HepG2 (cell line): ENCODE measurements around the gene RNU6-8. TPM values are rescaled to one million over a fixed set of nuclear protein-coding genes. Genes with fewer than 3 reads are reported as not detected.
A peak's percentile ranks its signal among the peaks of the same experiment; 100 is the strongest.

Experiments used
- ATAC-seq: fragments of 200-7000 bp; cut with Tn5 transposase; 3 replicates; pipeline ENCODE4 v1.9.1; 2020; ENCODE audit warnings: mild to moderate bottlenecking, moderate library complexity
- BruUV-seq: library from RNA; stranded (reverse); fragments of 400-500 nt; replicated peaks from 2 replicates; lab custom pipeline; 2021; lab: Mats Ljungman, UMichigan
- CTCF ChIA-PET: fragments of 300-600 bp; formaldehyde crosslinking; extraction: SDS; loops from one replicate; lab custom pipeline; 2021; ENCODE audit warnings: low total read pairs, inconsistent platforms, low intra/inter-chr PET ratio; lab: Yijun Ruan, JAX
- POLR2A ChIA-PET: fragments of 350-600 bp; sonication (Branson Sonifier 250); formaldehyde crosslinking; loops from one replicate; lab custom pipeline; 2020; ENCODE audit warnings: antibody characterized with exemption, inconsistent platforms; lab: Yijun Ruan, JAX
- DNase-seq: peaks from one replicate; pipeline ENCODE4 v3.0.0-alpha.2; 2015; ENCODE audit warnings: low spot score
- FAIRE-seq: peaks from 3 replicates; lab custom pipeline; 2011; peaks lifted over from hg19 to GRCh38; lab: Jason Lieb, UNC
- H2AFZ ChIP-seq: one replicate; pipeline ENCODE4 v1.6.1; 2011; ENCODE audit warnings: low read length, inconsistent platforms
- H3K27ac ChIP-seq: fragments of 300-600 bp; 3 replicates; pipeline ENCODE4 v1.8.0; 2011; ENCODE audit warnings: mixed run types, mild to moderate bottlenecking, mixed read lengths, low read length, inconsistent platforms; ENCODE audit not compliant: insufficient read depth; ENCODE audit errors: extremely low read length
- H3K27me3 ChIP-seq, 2 experiments: fragments of 200-600 bp in 1 of 2; 2 replicates in 1 of 2; 3 replicates in 1 of 2; pipeline versions ENCODE4 v1.6.0 to v1.8.0; 2011; ENCODE audit warnings: low read length in 2 of 2, mild to moderate bottlenecking in 2 of 2, moderate library complexity in 2 of 2, inconsistent platforms in 1 of 2; ENCODE audit not compliant: insufficient read depth in 2 of 2, control insufficient read depth in 1 of 2
- H3K36me3 ChIP-seq, 2 experiments: fragments of 200-600 bp in 1 of 2; replicated peaks in 1 of 2; 2 replicates in 1 of 2; 3 replicates in 1 of 2; pipeline versions ENCODE4 v1.5.1 to v1.8.0; 2011; ENCODE audit warnings: low read length in 2 of 2, inconsistent platforms in 1 of 2; ENCODE audit not compliant: insufficient read depth in 2 of 2, control insufficient read depth in 1 of 2
- H3K4me1 ChIP-seq: 2 replicates; pipeline ENCODE4 v1.5.1; 2012; ENCODE audit warnings: low read length, inconsistent platforms; ENCODE audit not compliant: insufficient read depth
- H3K4me2 ChIP-seq: 2 replicates; pipeline ENCODE4 v1.6.0; 2011; ENCODE audit warnings: low read depth, low read length, inconsistent platforms
- H3K4me3 ChIP-seq, 3 experiments: fragments of 200-600 bp in 1 of 3; sonication (generic), shearing (Covaris generic) in 1 of 3; replicated peaks in 1 of 3; 2 replicates each; pipeline ENCODE4 v1.5.1; 2011 to 2016; ENCODE audit warnings: low read length in 3 of 3, inconsistent platforms in 2 of 3, low read depth in 2 of 3, mild to moderate bottlenecking in 2 of 3, control low read depth in 1 of 3, mixed read lengths in 1 of 3; ENCODE audit not compliant: insufficient read depth in 1 of 3
- H3K79me2 ChIP-seq: one replicate; pipeline ENCODE4 v1.6.1; 2011; ENCODE audit warnings: low read length, inconsistent platforms; ENCODE audit not compliant: insufficient read depth
- H3K9ac ChIP-seq: 2 replicates; pipeline ENCODE4 v1.6.0; 2011; ENCODE audit warnings: mild to moderate bottlenecking, low read depth, low read length, inconsistent platforms; ENCODE audit not compliant: insufficient read depth
- H3K9me3 ChIP-seq: 2 replicates; pipeline ENCODE4 v1.5.1; 2012; ENCODE audit warnings: mild to moderate bottlenecking, low read length
- H4K20me1 ChIP-seq: 2 replicates; pipeline ENCODE4 v1.6.0; 2011; ENCODE audit warnings: inconsistent platforms, mild to moderate bottlenecking, low read length, moderate library complexity; ENCODE audit not compliant: insufficient read depth
- CREB1 ChIP-seq, 2 experiments: fragments of 450-650 bp in 1 of 2; IDR thresholded peaks; 2 replicates each; pipeline ENCODE4 v1.6.1; 2016 to 2017; ENCODE audit warnings: control low read depth in 1 of 2, mild to moderate bottlenecking in 1 of 2, missing compliant biosample characterization in 1 of 2, missing genetic modification characterization in 1 of 2
- CTCF ChIP-seq: sonication (generic); formaldehyde crosslinking; IDR thresholded peaks from 2 replicates; pipeline ENCODE4 v1.5.0; 2020; ENCODE audit warnings: mild to moderate bottlenecking, missing genetic modification reagents, moderate library complexity
- EP300 ChIP-seq, 3 experiments: sonication (generic) in 1 of 3; formaldehyde crosslinking in 1 of 3; IDR thresholded peaks; 2 replicates each; pipeline versions ENCODE4 v1.5.1 to v1.6.1; 2011 to 2020; ENCODE audit warnings: low read depth in 2 of 3, low read length in 2 of 3, borderline replicate concordance in 1 of 3, improper control_type of control experiment in 1 of 3, mild to moderate bottlenecking in 1 of 3, missing genetic modification reagents in 1 of 3, moderate library complexity in 1 of 3
- ERF ChIP-seq: IDR thresholded peaks from 2 replicates; pipeline ENCODE4 v1.6.1; 2018; ENCODE audit warnings: missing biosample characterization, missing genetic modification reagents
- JUNB ChIP-seq: sonication (generic); formaldehyde crosslinking; IDR thresholded peaks from 2 replicates; pipeline ENCODE4 v1.8.0; 2022; ENCODE audit warnings: missing genetic modification reagents, mild to moderate bottlenecking, borderline replicate concordance
- JUND ChIP-seq: sonication (generic); formaldehyde crosslinking; IDR thresholded peaks from 2 replicates; pipeline ENCODE4 v1.8.0; 2022; ENCODE audit warnings: mild to moderate bottlenecking, missing genetic modification reagents
- MEIS2 ChIP-seq: sonication (generic); formaldehyde crosslinking; IDR thresholded peaks from 2 replicates; pipeline ENCODE4 v1.9.0; 2021; ENCODE audit warnings: mild to moderate bottlenecking, missing genetic modification reagents
- RAD21 ChIP-seq: fragments of 450-650 bp; formaldehyde crosslinking; IDR thresholded peaks from 2 replicates; pipeline ENCODE4 v1.5.0; 2020; ENCODE audit warnings: mild to moderate bottlenecking
- SMC3 ChIP-seq: IDR thresholded peaks from 2 replicates; pipeline ENCODE4 v1.6.1; 2011; ENCODE audit warnings: low read length, improper control_type of control experiment
- TFE3 ChIP-seq: IDR thresholded peaks from 2 replicates; pipeline ENCODE4 v1.6.1; 2016
- ZNF441 ChIP-seq: sonication (generic); formaldehyde crosslinking; IDR thresholded peaks from 2 replicates; pipeline ENCODE4 v1.7.0; 2021; ENCODE audit warnings: missing genetic modification reagents, borderline replicate concordance
- ZSCAN25 ChIP-seq: sonication (generic); formaldehyde crosslinking; IDR thresholded peaks from 2 replicates; pipeline ENCODE4 v1.8.0; 2022; ENCODE audit warnings: mild to moderate bottlenecking, missing genetic modification reagents
- WGBS: methylation state at CpG from one replicate; pipeline ENCODE4 v1.1.6; 2017; ENCODE audit warnings: low lambda C conversion rate; 5-methylcytosine and 5-hydroxymethylcytosine counted together
- in situ Hi-C: cut with HindIII; loops from 2 replicates; pipeline ENCODE4 v1.10.0; 2017; ENCODE audit warnings: low pct_unique_long_range_greater_than_20kb; ENCODE audit not compliant: extremely low pct_ligation_motif_present
- intact Hi-C: fragments of 100-400 bp; cut with micrococcal nuclease; formaldehyde crosslinking; loops from one replicate; pipeline ENCODE4 v1.10.0; 2022; ENCODE audit not compliant: unreplicated experiment
- polyA plus RNA-seq, 8 experiments: library from polyadenylated mRNA; depleted of rRNA in 3 of 8; stranded (reverse) in 7 of 8; unstranded in 1 of 8; fragments of >200 nt; fragmentation: Illumina TruSeq in 4 of 8; extraction: Trizol in 4 of 8; gene quantifications; 2 replicates each; pipeline versions ENCODE4 v1.2.1 to v1.2.3, GENCODE V29; 2011 to 2016; ENCODE audit warnings: low read depth in 4 of 8, missing spikeins in 1 of 8, mixed read lengths in 1 of 8; ENCODE audit not compliant: insufficient read depth in 1 of 8
- total RNA-seq, 5 experiments: library from RNA; depleted of rRNA; stranded (reverse); fragments of >200 nt; fragmentation: Illumina TruSeq; extraction: Trizol; gene quantifications; 2 replicates each; pipeline ENCODE4 v1.2.3, GENCODE V29; 2016; ENCODE audit warnings: low read depth in 1 of 5

RNU6-8 gene
- total and polyA plus RNA-seq, 2 of the 13 experiments (the other 11 are each of a cell fraction or from before 2014, with no cell fraction given) = under 0.01 TPM; not detected in 1

- H3K9me3 ChIP-seq = no peaks in the 10 kb centered on the region
- H3K4me2 ChIP-seq = no peak overlapping the region
- no peak overlapping the region for H2AFZ ChIP-seq
- no peak overlapping the region for H3K9ac ChIP-seq
- H3K27me3 ChIP-seq = no peaks in the 10 kb centered on the region
- 0% methylated on average over 1 of the region's 1 CpG for WGBS
- no peak overlapping the region for H3K4me3 ChIP-seq
- FAIRE-seq = no peak
- no peaks in the 10 kb centered on the region for H3K36me3 ChIP-seq
- H3K4me1 ChIP-seq = peaks cover 6% of the 10 kb centered on the region; the same call in 1 of the 2 replicates
- no peaks in the 10 kb centered on the region for H3K79me2 ChIP-seq
- intact Hi-C loops (loop anchor here (1.0 to 2.0 kb wide), 2 partner anchors 23 to 152 kb away; partner anchors contain the start of genes RNU6-7 and RNU6-8), in situ Hi-C loops (no loop called here)
- ChIA-PET POLR2A (no interaction called here), CTCF (interaction anchor here (0.7 kb wide), 1 partner anchor 150 kb away, joined by 4 read pairs; no protein-coding TSS in a partner anchor)
- BruUV-seq = no TSS peak
- no peak for DNase-seq
- TF ChIP-seq JUNB (CRISPR knock-in tag) (0 out of 2 replicates have a peak, but pooled peaks have one; percentile 0), EP300 (IDR thresholded peaks at IDR 0.05; ENCODE audit: low read depth in 2 of 2, low read length in 2 of 2) (no peak), EP300 (CRISPR knock-in tag; IDR thresholded peaks at IDR 0.05; ENCODE audit: borderline replicate concordance) (no peak), JUND (CRISPR knock-in tag) (peak; percentile 1; the same call in 1 of the 2 replicates)
- ATAC-seq = no peak; the same call in 2 of the 3 replicates
- no peaks in the 10 kb centered on the region for H4K20me1 ChIP-seq
- H3K27ac ChIP-seq = no peak overlapping the region
These were observed 22.4 kb upstream of the RNU6-8 start for GRCh38 chr14:32225378-32225920.

- Histone ChIP-seq H3K4me2 (no peak overlapping the region), H3K9ac (no peak overlapping the region)
- TF ChIP-seq TFE3 (peak; percentile 77; the same call in 1 of the 2 replicates), CREB1 (IDR thresholded peaks at IDR 0.05) (0 out of 2 replicates have a peak, but pooled peaks have one; percentile 2), CREB1 (CRISPR knock-in tag; IDR thresholded peaks at IDR 0.05) (no peak), SMC3 (peak; percentile 62; the same call in 1 of the 2 replicates), ERF (CRISPR knock-in tag) (0 out of 2 replicates have a peak, but pooled peaks have one; percentile 27), RAD21 (peak; percentile 38; the same call in 1 of the 2 replicates), ZSCAN25 (CRISPR knock-in tag) (no peak), JUNB (CRISPR knock-in tag) (0 out of 2 replicates have a peak, but pooled peaks have one; percentile 54), MEIS2 (CRISPR knock-in tag) (no peak), CTCF (peak; percentile 64), ZNF441 (CRISPR knock-in tag) (no peak)
These were observed 21.8 kb upstream of the RNU6-8 start for GRCh38 chr14:32224737-32225377.

More at GRCh38 chr14:32224737-32225377, 21.8 kb upstream of the RNU6-8 start:
- no peak for FAIRE-seq
- Histone ChIP-seq H3K27me3 (no peaks in the 10 kb centered on the region), H3K9me3 (no peaks in the 10 kb centered on the region), H4K20me1 (no peaks in the 10 kb centered on the region), H3K79me2 (no peaks in the 10 kb centered on the region), H2AFZ (no peak overlapping the region), H3K4me3 (no peak overlapping the region), H3K4me1 (peaks cover 6% of the 10 kb centered on the region; the same call in 1 of the 2 replicates), H3K36me3 (no peaks in the 10 kb centered on the region), H3K27ac (no peak overlapping the region)
- in situ Hi-C loops (no loop called here), intact Hi-C loops (loop anchor here (1.0 to 2.0 kb wide), 2 partner anchors 22 to 152 kb away; partner anchors contain the start of genes RNU6-7 and RNU6-8)
- no TSS peak for BruUV-seq
- CTCF ChIA-PET = interaction anchor here (0.7 kb wide), 1 partner anchor 150 kb away, joined by 4 read pairs; no protein-coding TSS in a partner anchor
- POLR2A ChIA-PET = no interaction called here
- DNase-seq = peak; percentile 68
- ATAC-seq = peak; percentile 99
- 27% methylated on average over 6 of the region's 6 CpGs for WGBS
